Kidney epithelial cell (primary cell): ENCODE measurements around the gene MFAP3. TPM values are rescaled to one million over a fixed set of nuclear protein-coding genes. Genes with fewer than 3 reads are reported as not detected.

Experiments
- DNase-seq: peaks from one replicate; pipeline ENCODE4 v3.0.0-alpha.2; 2010; ENCODE audit warnings: low read depth
- H3K27me3 ChIP-seq: 2 replicates; pipeline ENCODE4 v1.6.0; 2011; ENCODE audit warnings: low read length; ENCODE audit not compliant: control insufficient read depth, insufficient read depth
- H3K36me3 ChIP-seq: 2 replicates; pipeline ENCODE4 v1.5.1; 2011; ENCODE audit warnings: low read length; ENCODE audit not compliant: control insufficient read depth, insufficient read depth
- H3K4me3 ChIP-seq: 2 replicates; pipeline ENCODE4 v1.5.1; 2011; ENCODE audit warnings: low read depth, mild to moderate bottlenecking, control low read depth, low read length
- total RNA-seq: library from RNA; depleted of rRNA; stranded (reverse); fragments of >200 nt; gene quantifications from 2 replicates; pipeline ENCODE4 v1.2.3, GENCODE V29; 2015
- TF ChIP-seq, protein P1 (sequence below): IDR thresholded peaks from 2 replicates; pipeline ENCODE4 v1.5.1; 2011; ENCODE audit warnings: mild to moderate bottlenecking, moderate library complexity, low read length, control low read depth, inconsistent platforms; ENCODE audit not compliant: insufficient read depth, poor library complexity, severe bottlenecking

Gene MFAP3
- total RNA-seq, 1 donor from 2014 or later: 51.0 TPM

DNA sequence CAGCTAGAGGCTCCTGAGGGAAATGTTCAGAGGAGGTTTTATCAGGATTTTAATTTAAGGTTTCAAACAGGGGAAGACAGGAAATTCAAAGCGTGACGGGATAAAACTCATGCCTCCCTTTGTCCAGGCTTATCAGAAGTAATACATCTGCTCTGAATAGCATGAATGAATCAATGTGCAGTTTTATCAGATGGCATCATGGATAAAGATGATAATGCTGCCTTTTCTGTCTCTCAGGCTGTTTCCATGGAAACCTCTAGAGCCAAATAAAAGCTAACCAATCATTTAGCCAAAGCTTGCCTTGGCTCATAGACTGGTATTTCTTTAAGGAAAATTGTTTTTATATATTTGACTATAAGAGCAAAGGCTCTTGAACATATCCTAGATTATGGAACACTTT, 16.4 kb downstream of the MFAP3 start:
- H3K36me3 ChIP-seq: no peaks in the 10 kb centered on the region

DNA sequence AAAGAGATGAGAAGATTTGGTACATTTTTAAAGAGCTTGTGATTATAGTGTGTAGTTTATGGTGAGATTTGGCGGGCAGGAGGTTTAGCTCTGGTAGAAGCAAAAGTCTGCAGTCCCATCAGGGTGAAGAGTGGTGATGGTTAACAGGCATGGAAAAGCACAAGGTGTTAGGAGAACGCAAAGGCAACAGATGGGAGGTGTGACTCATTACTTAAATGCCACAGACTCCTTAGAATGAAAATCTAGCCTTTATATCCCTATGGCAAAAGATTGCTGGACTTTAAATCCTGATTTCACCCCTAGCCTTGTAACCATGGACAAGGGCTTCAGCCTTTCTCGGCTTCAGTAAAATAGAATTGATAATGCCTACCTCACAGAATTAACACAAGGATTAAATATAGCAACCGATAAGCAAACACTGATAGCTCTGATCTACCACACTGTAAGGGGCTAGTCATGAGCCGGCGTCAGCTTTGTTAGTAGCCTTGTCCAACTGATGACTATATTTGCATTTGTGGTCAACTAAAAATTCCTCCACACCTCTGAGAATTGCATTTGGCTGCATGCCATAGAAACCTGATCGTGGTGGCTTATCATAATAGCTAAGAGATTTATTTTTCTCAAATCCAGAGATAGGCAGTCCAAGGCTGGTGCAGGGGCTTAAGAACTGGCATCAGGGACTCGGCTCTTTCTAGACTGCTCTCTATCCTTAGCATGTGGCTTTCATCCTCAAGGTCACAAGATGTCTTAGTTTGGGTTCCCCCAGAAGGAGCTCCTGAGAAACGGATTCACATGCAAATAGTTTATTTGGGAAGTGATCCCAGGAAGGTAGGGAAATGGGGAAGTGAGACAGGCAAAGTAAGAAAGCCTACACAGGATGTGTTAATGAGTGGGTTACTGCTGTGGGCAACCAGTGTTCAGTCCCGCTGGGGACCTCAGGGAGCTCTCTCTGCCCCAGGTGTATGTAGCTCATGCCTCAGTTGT, 19.6 kb downstream of the MFAP3 start:
- no peaks in the 10 kb centered on the region for H3K27me3 ChIP-seq
- no peaks in the 10 kb centered on the region for H3K36me3 ChIP-seq
- DNase-seq: no peak
- H3K4me3 ChIP-seq: no peak overlapping the region
- TF ChIP-seq, protein P1, sequence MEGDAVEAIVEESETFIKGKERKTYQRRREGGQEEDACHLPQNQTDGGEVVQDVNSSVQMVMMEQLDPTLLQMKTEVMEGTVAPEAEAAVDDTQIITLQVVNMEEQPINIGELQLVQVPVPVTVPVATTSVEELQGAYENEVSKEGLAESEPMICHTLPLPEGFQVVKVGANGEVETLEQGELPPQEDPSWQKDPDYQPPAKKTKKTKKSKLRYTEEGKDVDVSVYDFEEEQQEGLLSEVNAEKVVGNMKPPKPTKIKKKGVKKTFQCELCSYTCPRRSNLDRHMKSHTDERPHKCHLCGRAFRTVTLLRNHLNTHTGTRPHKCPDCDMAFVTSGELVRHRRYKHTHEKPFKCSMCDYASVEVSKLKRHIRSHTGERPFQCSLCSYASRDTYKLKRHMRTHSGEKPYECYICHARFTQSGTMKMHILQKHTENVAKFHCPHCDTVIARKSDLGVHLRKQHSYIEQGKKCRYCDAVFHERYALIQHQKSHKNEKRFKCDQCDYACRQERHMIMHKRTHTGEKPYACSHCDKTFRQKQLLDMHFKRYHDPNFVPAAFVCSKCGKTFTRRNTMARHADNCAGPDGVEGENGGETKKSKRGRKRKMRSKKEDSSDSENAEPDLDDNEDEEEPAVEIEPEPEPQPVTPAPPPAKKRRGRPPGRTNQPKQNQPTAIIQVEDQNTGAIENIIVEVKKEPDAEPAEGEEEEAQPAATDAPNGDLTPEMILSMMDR: no peak

More for the DNA sequence above, 16.4 kb downstream of the MFAP3 start:
- DNase-seq: no peak
- TF ChIP-seq, protein P1: no peak
- Histone ChIP-seq H3K4me3 (no peak overlapping the region), H3K27me3 (no peaks in the 10 kb centered on the region)

DNA sequence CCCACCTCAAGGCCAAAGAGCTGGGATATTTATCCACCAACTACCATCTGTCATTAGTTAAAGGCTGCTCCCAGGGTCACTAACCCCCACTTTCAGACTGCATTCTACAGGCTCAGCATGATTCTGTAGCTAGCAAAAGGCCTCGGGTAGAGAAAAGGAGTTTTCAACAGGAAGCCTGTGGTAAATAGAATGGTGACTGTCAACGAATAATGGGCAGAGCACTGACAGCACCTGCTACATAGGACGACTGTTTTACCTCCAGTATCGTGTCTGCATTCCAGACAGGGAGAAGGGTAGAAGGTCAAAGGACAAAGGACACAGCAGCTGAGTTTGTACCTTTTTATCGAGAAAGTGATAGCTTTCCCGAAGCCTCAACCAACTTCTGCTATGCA, 20.3 kb downstream of the MFAP3 start:
- no peaks in the 10 kb centered on the region for H3K36me3 ChIP-seq
- TF ChIP-seq, protein P1: no peak

DNA sequence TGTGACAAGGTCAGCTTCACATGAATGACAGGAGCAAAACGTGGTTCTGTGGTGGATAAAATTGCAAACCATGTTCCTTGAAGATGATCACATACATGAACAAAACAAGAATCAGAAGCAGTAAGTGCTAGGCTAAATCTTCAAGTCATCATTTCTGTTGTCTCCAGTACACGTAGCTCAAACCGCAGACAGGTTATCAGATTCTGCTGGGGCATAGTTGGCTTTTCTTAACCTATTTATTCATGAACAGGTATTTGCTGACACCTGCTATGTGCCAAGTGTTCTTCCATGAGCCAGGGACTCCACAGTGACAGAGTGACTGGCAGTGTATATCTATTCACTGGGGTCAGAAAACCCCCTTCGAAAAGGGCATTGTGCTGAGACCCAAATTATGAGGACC, 20.8 kb downstream of the MFAP3 start:
- TF ChIP-seq, protein P1: no peak
- DNase-seq: no peak
- Histone ChIP-seq H3K4me3 (no peak overlapping the region), H3K36me3 (no peaks in the 10 kb centered on the region), H3K27me3 (no peaks in the 10 kb centered on the region)

More for the DNA sequence above, 20.3 kb downstream of the MFAP3 start:
- Histone ChIP-seq H3K27me3 (no peaks in the 10 kb centered on the region), H3K4me3 (no peak overlapping the region)
- no peak for DNase-seq

DNA sequence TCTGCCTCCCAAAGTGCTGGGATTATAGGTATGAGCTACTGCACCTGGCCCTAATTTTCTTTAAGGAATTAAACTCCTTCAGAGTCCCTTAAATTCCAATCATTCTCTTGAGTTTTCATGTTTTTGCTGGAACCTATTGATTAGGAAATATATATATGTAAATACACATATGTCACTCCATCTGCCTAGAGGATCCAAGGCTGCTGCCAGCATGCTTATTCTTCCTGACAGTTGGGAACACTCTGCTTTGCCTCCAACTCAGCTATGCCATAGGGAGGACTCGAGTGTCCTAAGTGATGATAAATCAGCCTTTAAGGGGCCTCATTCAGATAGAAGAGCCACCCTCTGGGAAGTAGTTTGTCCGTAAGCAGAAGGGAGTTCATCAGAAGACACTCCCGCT, 21.8 kb downstream of the MFAP3 start:
- DNase-seq: no peak
- H3K36me3 ChIP-seq: no peaks in the 10 kb centered on the region
- TF ChIP-seq, protein P1: no peak
- H3K27me3 ChIP-seq: no peaks in the 10 kb centered on the region
- H3K4me3 ChIP-seq: no peak overlapping the region
